Stimulated activated naive CD8-positive, alpha-beta T cell treated with anti-CD3 and anti-CD28 coated beads, Interleukin-15, Interleukin-2, amounts not matched to agents 100 U/mL and 50 U/mL, for 24 hours (primary cell): ENCODE measurements around the gene NMRK1.

Source experiments
- ATAC-seq: fragments of 150-1000 bp; cut with Tn5 transposase; one replicate; pipeline ENCODE4 v1.10.0; 2021
- DNase-seq: peaks from one replicate; pipeline ENCODE4 v3.0.0; 2021

Gene NMRK1

DNA sequence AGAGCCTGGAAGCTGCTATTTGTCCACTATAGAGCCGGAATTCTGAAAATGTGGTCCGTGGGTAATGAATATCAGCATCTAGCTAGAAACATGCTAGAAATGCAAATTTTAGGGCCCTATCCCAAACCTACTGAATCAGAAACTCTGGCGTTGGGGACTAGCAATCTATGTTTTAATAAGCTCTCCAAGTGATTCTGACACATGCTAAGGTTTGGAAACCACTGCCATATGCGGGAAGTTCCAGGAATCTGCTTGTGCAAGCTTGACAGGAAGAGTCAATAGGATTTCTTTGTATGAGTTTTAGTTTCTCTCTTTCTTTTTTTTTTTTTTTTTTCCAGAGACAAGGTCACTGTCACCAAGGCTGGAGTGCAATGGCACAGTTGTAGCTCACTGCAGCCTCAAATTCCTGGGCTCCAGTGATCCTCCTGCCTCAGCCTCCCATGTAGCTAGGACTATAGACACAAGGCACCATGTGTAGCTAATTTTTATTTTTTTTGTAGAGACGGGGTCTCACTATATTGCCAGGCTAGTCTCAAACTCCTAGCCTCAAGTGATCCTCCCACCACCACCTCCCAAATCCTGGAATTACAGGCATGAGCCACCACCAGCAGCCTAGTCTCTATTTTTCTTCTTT lies 33.5 kb downstream of the NMRK1 start:
- ATAC-seq, result no peak
- no peak for DNase-seq

DNA sequence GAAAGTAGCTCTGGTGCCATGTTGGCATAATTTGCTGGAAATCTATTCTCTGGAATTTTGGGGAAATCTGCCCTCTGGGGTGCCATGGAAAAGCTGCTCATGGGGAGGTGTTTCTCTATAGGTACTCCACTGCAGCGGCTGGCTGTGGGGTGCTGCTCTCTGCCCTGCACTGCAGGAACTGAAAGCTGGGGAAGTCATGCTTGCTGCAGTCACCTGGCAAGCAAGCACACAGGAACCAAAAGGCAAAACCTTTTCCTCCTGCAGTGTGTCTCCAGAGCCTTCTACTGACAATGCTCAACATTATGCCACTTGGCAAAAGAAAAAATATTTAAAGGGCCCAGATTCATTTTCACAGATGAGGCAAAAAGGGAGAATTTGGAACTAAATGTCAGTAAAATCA lies 34.1 kb downstream of the NMRK1 start:
- DNase-seq, result no peak
- ATAC-seq, result no peak

DNA sequence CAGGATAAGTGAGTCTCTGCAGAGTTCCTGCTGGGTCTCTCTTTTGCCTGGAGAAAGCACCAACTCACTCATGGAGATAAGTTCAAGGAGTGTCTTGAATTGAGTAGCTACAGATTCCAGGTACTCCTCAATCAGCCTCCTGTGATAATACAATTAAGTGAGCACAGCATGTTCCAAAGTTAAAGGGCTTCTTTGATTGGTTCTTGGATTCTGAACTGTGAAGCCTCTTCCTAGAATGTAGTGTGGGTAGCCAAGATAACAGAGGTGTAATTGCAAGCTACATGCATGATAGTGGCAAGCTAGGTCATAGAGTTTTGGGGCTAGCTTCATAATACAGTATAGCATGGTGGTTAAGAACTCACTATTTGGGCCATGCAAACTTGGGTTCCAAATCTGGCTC lies 36.7 kb downstream of the NMRK1 start:
- ATAC-seq (no peak), DNase-seq (no peak)

DNA sequence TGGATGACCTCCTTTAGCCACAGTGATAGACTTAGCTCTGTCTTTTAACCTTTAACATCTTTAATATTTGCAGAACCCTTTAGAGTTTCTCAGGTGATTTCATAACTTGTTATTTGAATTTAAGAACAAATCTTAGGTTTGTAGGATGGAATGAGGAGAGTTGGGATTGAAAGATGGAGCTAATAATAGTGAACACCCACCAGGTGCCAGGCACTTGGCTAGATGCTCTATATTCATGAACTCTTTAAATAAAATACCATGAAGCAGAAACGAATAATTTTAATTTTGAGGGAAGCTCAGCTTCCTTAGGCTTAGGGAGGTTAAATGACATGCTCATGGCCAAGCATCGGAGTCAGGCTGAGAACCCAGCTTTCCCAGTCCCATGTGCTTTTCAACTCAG lies 40.4 kb downstream of the NMRK1 start:
- ATAC-seq (no peak), DNase-seq (no peak)

DNA sequence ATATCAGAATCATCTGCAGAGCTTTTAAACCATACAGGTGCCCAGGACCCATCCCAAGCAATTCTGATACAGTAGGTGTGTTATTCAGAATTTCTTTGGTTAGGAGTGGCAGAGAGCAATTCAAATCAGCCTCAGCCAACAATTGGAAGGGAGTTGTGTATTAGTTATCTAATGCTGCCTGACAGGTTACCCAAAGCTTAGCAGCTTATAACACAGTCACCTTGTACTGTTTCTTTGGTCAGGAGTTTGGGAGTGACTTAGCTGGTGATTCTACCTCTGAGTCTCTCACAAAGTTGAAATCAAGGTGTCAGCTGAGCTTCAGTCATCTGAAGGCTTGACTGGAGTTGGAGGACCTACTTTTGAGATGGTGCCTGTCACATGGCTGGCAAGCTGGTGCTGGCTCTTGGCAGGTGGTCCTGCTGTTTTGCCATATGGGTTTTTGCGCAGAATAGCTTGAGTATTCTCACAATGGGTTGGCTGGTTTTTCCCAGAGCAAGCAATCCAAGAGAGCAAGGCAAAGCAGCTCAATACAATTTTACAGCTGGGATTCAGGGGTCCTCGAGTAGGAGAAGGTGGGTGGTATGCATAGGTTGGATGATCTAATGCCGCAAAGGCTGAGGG lies 41.1 kb downstream of the NMRK1 start:
- no peak for DNase-seq
- no peak for ATAC-seq

DNA sequence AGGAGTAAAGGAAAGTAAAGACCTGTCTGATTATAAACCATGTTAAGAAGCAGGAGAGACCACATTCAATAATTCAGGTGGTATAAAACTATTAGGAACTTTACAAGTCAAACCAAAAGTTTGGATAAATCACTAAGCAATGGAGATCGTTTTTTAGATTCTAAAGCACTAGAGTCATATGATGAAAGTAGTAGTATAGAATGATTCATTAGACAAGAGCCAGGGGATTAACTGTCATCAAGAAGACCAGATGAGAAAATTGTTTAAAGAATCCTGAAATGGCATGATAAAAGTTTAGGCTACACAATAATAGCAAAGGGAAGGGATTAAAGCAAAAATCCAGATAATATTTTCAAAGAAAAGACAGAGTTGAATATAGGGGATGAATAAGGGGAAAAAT lies 46.9 kb downstream of the NMRK1 start:
- DNase-seq (no peak), ATAC-seq (no peak)

DNA sequence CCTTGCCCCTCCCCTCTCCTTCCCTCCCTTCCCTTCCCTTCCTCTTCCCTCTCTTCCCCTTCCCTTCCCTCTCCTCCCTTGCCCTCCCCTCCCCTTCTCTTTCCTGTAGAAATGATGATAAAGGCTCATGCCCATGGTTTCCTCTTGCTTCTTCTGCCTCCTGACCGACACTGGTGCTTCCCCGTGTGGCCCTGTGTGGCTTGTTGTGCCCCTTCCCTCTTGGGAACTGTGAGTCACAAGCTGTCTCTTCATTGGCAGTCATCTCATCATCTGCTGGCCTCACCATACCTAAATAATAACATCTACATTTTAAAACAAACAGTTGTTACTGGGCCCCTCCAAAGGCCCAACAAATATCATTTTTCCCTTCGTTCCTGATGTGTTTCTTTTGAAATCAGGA lies 48.2 kb downstream of the NMRK1 start:
- DNase-seq (peak; percentile 31), ATAC-seq (peak; percentile 72)

DNA sequence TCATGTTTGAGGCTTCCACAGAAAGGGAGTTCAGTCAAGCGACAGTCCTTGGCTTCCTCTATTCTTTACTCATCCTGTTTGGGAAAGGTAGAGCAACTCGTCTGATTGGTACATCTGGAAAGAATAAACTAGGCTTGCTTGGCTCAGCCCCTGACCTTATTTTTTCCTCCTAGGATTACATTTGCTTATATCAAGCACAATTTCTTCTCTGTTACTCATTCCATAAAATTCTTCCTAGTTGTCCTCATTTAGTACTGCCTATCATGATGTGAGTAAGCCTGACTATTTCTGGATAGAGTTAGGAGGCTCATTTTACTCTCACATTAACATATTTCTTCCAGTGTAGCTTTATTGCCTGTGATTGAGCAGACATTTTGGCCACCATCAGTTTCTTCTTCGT lies 48.9 kb downstream of the NMRK1 start:
- DNase-seq (no peak), ATAC-seq (no peak)

DNA sequence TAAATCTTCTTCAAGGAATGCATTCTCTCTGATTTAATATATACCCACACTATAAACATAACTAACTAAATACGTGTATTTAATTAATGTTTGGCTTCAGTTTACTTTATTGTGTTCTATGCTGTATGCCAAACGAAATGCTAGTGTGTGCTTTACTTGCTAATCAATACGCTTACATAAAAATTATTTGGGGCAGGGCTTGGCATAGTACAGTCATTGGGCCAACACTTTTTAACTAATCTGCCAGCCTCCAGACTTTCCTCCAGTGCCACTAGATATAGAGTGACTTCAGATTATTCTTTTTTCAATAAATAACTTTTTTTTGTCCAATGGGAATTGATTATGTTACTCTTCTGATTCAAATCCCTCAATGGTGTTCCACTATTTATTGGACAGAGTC lies 51.2 kb downstream of the NMRK1 start:
- DNase-seq, result no peak
- ATAC-seq, result no peak

DNA sequence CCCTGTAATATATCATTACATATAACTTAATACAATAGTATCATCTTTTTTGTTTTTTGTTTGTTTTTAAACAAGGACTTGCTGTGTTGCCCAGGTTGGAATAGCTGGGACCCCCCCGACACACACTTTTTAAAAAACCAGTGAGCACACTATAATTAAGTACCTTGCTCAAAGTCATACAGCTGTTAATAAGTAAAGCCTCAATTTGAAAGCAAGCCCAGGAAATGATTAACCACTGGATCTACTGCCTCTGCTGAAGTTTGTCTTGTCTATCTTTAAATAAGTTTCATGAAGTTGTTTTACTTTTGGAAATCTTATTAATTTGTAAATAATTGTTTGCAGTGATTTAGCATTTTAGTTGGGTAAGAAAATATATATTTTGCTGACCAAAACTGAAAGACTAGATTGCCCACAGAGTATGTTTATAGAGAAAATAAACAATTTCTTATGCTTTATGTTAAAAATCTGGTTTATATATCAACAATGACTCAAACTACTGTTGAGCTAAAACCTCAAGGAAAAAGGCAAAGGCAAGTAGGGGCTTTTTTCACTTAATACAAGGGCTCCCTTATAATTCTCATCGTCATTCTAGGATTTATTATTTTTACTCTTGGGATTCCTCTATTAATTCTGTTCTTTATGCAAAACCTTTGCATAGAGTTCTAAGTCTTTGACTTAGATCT lies 54.0 kb downstream of the NMRK1 start:
- no peak for DNase-seq
- ATAC-seq, result no peak

DNA sequence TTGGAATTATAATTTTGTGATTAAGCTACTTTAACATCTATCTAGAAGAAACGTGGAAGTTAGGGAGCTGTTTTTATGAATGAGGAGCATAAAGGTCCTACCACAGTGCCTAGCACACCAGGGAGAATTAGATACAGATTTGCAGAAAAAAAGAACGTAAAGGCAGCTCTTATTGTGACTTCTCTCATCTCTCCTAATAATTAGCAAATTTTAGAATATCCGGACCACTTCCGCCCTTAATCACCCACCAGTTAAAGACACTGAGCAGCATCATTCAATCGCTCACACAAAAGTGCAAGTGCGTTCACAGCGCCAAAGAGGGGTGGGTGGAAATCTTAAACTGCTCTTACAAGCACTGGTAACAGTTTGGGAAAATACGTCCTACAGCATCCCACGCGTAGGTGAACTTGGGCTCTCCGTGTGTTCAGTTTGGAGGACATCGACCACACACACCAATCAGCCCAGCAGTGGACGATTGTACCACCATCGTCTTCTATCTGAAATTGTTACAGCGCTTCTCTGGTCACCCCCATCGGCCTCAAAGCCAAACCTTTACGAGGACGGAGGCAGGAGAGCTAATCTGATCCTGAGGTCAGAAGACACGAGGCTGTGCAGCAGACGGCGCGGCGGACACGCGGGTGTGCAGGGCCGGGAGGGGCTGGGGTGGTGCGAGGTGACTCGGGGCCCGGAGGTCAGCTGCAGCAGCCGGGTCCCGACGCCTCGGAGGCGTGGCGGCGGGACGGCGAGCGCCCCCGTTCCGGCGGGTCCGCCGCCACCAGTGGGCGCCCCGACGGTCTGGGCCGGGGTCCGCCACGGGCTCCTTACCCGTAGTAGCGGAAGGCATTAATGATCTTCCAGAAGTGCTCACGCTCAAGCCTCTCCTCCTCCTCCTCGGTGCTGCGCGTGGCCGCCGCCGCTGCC lies 60.5 kb downstream of the NMRK1 start:
- peak; percentile 68 for DNase-seq

DNA sequence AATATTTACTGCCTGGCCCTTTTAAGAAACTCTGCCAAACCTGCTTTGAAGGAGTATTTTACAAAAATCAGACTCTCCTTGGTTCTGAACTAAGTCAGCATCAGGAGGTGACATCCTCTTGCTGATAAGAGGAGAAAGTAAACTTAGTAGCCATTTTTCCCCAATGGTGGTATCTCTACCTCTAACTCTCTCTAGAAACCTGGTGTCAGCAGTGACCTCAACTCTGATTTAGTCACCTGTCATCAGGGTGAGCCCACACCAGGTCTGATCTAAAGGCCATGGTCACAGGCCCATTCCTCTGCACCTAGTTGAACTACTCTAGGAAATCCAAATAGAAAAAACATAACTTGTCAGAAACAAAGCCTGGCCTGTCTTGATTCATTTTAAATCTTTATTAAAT lies 64.1 kb downstream of the NMRK1 start:
- DNase-seq, result no peak
- no peak for ATAC-seq

More for the DNA sequence above, 60.5 kb downstream of the NMRK1 start:
- ATAC-seq, result peak; percentile 54

DNA sequence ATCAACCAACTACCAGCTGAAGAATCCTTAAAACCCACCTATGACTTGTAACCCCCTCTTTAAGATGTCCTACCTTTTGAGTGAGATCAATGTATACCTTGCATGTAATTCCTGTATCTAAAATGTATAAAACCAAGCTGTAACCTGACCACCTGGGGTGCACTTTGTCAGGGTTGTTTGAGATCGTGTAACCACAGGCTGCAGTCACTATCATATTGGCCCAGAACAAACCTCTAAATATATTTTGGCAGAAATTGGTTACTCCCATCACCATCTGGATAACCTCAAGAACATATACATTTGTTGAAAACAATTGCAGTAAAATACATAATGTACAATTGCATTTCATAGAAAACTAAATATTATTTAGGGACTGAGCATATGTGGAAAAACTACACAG lies 68.3 kb downstream of the NMRK1 start:
- ATAC-seq, result no peak
- DNase-seq, result no peak

DNA sequence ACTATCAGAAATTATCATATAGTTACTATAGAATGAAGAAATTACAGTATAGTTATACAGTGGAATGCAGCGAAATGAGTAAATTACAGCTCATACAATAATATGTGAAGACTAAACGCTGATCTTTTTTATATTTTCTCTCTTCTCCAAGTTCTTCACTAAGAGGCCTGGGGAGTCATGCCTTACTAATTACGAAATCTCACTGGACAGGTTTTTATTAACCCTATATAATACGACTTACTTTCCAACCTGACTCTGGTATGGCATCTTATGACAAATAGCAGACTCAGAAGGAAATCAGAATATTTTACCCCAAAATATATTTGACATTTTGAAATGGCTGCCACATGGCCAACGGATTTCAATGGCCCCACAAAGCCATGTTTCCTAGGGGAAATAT lies 68.9 kb downstream of the NMRK1 start:
- ATAC-seq, result no peak

DNA sequence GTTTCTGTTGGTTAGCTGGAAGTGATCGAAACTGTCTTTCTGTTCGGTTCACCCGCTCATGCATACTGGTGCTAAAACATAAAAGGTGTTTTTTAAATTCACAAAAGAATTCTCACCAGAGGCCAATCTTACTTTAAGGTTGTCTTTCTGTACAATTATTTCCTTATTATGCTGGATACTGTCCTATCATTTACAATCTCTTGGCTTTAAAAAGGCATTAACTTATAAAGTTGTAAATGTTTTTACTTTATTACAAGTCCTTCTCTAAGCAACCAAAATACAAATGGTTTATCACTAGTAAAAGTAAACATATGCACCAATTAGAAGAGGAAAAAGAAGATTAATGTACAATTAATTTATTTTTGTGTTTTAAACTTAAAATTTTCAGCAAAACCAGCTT lies 70.6 kb downstream of the NMRK1 start:
- no peak for ATAC-seq
- no peak for DNase-seq

More for the DNA sequence above, 68.9 kb downstream of the NMRK1 start:
- DNase-seq, result no peak

DNA sequence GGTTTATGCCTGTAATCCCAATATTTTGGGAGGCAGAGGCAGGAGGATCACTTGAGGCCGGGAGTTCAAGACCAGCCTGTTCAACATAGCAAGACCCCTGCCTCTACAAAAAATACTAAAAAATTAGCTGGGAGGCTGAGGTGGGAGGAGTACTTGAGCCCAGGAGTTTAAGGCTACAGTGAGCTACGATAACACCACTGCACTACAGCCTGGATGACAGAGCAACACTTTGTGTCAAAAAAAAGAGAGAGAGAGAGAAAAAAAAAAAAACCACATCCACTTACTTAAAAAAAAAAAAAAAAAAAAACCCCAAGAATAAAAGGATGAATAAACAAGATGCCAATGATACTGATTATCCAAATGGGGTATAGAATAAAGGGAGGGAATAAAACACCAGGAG lies 74.2 kb downstream of the NMRK1 start:
- no peak for DNase-seq
- ATAC-seq, result no peak
